ENCODE measurements around the gene HIGD2A.

GRCh38 chr5:176379881-176380280 lies 8.7 kb upstream of the HIGD2A start:
- TF ChIP-seq, protein P1, sequence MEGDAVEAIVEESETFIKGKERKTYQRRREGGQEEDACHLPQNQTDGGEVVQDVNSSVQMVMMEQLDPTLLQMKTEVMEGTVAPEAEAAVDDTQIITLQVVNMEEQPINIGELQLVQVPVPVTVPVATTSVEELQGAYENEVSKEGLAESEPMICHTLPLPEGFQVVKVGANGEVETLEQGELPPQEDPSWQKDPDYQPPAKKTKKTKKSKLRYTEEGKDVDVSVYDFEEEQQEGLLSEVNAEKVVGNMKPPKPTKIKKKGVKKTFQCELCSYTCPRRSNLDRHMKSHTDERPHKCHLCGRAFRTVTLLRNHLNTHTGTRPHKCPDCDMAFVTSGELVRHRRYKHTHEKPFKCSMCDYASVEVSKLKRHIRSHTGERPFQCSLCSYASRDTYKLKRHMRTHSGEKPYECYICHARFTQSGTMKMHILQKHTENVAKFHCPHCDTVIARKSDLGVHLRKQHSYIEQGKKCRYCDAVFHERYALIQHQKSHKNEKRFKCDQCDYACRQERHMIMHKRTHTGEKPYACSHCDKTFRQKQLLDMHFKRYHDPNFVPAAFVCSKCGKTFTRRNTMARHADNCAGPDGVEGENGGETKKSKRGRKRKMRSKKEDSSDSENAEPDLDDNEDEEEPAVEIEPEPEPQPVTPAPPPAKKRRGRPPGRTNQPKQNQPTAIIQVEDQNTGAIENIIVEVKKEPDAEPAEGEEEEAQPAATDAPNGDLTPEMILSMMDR (conservative IDR thresholded peaks at IDR 0.05) = no peak
- TF ChIP-seq EZH2 (IDR thresholded peaks at IDR 0.05; ENCODE audit: low read depth) = no peak
